Activated CD4-positive, alpha-beta T cell treated with anti-CD3 and anti-CD28 coated beads for 24 hours (primary cell): Measurements from ENCODE around the gene IGSF11.

ENCODE experiments used
- DNase-seq, 2 donors: peaks; one replicate each; pipeline ENCODE4 v3.0.0-alpha.2; 2020; ENCODE audit warnings: low read depth in 2 of 2

IGSF11 gene

GRCh38 chr3:118951089-118951488 lies 83.6 kb downstream of the IGSF11 start:
- no peak for DNase-seq

DNA sequence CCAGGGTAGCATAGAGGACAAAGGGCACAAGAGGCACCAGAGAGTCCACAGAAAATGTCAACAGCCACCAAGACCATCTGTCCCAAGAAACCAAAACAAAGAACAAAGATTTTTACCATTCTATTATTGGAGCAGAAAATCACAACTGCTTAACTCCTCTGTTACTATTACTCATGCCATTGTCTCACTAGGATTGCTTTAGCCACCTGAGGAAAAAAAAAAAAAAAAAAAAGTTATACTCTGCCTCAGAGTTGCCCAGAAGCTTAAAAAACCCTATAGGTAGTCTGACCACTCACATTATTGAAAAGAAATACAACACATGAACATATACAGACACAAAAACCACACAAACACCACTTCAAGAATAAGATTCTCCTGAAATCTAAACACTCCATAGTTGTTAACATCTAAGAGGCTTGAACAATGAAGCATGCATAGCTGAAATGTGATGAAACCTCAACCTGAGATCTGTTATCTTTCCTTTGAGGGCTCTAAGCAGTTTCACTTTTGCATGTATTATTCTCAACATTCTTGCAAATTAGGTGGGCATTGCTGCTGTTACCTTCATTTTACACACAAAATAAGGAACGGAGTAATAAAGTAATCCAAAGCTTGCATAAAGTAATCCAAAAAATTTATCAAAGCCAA lies 85.4 kb downstream of the IGSF11 start:
- no peak for DNase-seq

DNA sequence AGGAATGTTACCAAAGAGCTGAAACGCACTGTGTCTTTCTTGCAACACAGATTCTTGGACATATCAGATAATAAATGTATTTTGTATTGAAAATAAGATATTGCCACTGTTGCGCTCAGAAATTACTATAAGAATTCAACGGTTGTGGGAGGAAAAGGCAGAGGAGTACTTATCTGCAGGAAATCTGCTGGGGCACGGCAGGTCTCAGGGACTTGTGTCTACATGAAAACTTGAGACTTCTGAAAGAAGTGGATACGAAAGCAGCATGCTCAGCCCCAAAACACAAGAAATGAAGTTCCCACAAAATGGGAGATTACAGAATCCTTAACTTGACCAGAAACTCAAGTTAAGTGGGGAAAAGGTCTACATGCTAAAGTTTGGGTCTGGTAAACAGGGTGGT lies 86.5 kb downstream of the IGSF11 start:
- DNase-seq: no peak

GRCh38 chr3:118946449-118946848 lies 88.2 kb downstream of the IGSF11 start:
- DNase-seq: no peak

- no peak for DNase-seq
Measured at GRCh38 chr3:118945834-118946233, 88.8 kb downstream of the IGSF11 start.

- no peak for DNase-seq
Measured at GRCh38 chr3:118943597-118943996, 91.0 kb downstream of the IGSF11 start.

GRCh38 chr3:118942671-118943070 lies 92.0 kb downstream of the IGSF11 start:
- no peak for DNase-seq

DNA sequence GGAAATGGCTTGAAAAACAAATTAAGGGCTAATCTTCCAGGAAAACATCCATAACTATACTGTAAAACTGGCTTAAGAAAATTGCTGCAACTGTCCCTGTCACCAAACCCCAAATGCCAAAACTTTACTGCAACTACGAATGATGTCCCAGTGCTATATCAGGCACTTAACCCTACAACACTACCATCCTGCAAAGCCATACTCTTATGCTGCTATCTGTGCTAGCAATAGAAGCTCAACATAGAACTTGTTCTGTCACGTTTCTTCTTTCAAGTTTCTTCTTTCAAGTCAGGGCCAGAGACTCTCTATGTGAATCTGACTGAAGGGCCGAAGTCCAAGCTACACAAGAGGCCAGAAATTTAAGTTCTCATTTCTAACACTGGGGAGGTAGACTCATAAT lies 92.5 kb downstream of the IGSF11 start:
- no peak for DNase-seq

DNA sequence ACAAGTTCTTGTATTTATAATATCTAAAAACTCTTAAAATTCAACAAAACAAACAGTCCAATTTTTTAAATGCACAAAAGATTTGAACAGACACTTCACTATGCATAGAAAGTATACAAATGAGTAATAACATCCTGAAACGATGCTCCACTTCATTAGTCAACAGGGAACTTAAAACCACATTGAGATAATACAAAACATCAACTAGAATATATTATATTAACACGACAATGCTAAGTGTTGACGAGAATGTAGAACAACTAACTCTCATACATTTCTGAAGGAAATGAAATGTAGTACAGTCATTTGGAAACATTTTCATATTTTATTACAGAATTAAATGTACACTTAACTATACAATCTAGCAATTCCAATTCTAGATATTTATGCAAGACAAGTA lies 93.4 kb downstream of the IGSF11 start:
- no peak for DNase-seq

- DNase-seq: no peak
Measured at GRCh38 chr3:118938183-118938961, 96.3 kb downstream of the IGSF11 start.

GRCh38 chr3:118936811-118937210 lies 97.8 kb downstream of the IGSF11 start:
- DNase-seq: no peak

DNA sequence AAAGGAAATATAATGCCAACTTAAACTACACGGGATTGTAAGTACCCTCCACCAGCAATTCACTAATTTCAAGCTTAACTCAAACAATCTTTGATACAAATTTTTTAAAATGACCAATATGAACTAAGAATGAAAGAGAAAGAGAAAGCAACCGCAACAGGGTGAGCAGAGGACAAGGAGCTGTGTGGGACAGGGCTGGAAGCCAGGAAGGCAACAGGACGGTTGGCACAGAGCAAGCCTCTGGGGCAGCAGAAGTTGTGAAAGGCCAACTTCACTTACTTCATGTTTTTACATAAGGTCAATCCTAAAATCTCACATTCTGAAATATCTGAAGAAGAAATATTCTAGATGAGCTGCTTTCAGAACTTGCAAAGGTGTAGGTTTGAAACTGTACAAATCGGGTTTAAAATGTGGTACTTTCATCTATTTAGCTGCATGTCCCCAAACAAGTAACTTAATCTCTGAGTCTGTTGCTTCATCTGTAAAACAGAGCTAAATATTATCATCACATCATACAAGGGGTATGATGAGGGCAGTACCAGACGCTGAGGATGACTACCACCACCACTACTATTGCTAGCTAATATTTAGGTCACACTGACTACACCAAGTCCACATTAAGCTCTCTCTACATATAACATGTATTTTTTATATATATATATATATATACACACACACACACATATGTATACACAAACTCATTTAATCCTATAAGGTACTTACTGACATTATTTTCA lies 101.7 kb downstream of the IGSF11 start:
- DNase-seq: no peak

- no peak for DNase-seq
Measured at GRCh38 chr3:118931996-118932395, 102.7 kb downstream of the IGSF11 start.

DNA sequence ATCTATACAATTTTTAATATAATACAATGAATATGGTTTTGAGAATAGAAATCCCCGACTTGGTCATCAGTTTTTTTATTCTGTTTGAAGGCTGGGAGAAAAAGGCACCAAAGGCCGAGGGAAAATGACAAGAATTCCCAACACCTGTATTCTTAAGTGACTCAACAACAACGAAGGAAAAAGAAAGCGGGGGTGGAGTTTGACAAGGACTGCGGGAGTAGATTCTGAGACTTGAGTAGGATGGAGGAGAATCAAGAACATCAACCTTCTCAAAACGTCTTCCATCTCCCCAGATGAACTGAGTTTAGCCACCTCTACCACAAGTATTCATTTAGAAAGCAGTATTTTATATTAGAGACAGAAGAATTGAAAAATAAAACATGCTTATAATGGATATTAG lies 107.2 kb downstream of the IGSF11 start:
- no peak for DNase-seq

- DNase-seq: no peak
Measured at GRCh38 chr3:118912188-118912587, 122.5 kb downstream of the IGSF11 start.

DNA sequence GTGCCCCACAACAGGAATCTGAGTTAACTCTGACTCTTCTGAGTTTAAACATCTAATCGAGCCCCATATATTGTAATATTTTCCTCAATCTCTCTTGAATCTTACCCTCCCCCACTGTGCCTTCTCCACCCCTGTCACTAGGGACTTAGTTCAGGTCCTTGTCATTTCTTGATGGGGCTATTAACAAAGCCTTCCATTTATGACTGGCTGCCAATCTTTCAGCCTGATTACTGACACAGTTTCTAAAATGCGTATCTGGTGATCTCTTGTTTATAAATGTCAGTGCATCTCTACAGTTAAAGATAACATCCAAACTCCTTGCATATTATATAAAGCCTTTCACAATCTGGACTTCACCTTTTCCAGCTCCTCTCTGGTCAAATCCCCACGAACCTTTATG lies 124.3 kb downstream of the IGSF11 start:
- DNase-seq: no peak

- no peak for DNase-seq
Measured at GRCh38 chr3:118909763-118910162, 124.9 kb downstream of the IGSF11 start.

- no peak for DNase-seq
Measured at GRCh38 chr3:118907909-118908308, 126.7 kb downstream of the IGSF11 start.

- DNase-seq: no peak
Measured at GRCh38 chr3:118900737-118901525, 133.7 kb downstream of the IGSF11 start.

DNA sequence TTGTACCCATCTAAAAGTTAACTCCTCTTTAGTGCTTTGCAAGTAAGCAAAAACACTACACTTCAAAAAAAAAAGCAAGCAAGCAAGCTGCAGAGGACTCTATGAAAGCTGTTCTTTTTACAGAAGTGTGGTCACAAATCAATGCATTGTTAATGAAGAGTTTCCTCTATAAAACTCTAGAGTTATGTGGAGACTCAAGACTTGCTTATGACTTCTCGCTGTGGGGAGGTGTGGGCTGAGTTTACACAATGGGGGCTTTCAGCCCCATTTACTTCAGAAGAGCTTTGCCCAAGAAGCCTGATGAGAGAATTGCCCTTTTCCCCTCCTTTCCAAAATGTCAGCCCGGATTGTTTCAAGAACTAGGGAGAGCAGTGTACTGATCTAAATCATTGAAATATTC lies 144.4 kb downstream of the IGSF11 start:
- DNase-seq: no peak

GRCh38 chr3:118889691-118890090 lies 145.0 kb downstream of the IGSF11 start:
- no peak for DNase-seq

DNA sequence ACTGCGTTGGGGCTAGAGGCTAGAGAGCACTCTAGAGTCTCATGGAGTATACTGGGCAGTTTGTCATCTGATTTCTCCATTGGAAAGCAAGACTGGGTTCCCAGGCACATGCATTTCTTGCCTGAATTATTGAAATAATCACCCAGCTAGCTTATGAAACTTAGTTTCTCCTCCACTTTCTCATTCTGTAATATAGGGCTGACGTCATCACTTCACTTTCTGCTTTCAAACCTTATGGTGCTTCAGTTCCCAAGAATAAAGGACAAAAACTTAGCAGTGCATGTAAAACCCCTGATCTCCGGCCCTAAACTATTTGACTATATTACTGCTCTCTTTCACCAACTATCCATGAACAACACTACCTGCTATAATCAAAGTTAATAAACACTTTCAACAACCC lies 147.9 kb downstream of the IGSF11 start:
- DNase-seq: no peak
